Sigmoid colon (tissue), 7 donors: ENCODE results near the gene GSTO2. TPM values are rescaled to one million over a fixed set of nuclear protein-coding genes. Genes with fewer than 3 reads are reported as not detected.

Experiments
- DNase-seq: peaks from one replicate; pipeline ENCODE4 v3.0.0-alpha.2; 2019
- H3K27ac ChIP-seq, 4 donors: fragments of 200-600 bp; sonication (generic); one replicate each; pipeline ENCODE4 v1.5.1; 2016 to 2019; ENCODE audit warnings: mild to moderate bottlenecking in 1 of 4
- H3K27me3 ChIP-seq, 3 donors: fragments of 200-600 bp; sonication (generic); one replicate each; pipeline ENCODE4 v1.5.1; 2019; ENCODE audit warnings: mild to moderate bottlenecking in 1 of 3
- H3K36me3 ChIP-seq, 4 donors: fragments of 200-600 bp; sonication (generic); one replicate each; pipeline ENCODE4 v1.5.1; 2016 to 2019
- H3K4me1 ChIP-seq, 4 donors: fragments of 200-600 bp; sonication (generic); one replicate each; pipeline ENCODE4 v1.5.1; 2017 to 2019
- H3K4me3 ChIP-seq, 4 donors: fragments of 200-600 bp; sonication (generic); one replicate each; pipeline ENCODE4 v1.5.1; 2017 to 2019; ENCODE audit warnings: mild to moderate bottlenecking in 2 of 4, moderate library complexity in 1 of 4
- H3K9me3 ChIP-seq, 4 donors: fragments of 200-600 bp in 3 of 4; sonication (generic) in 3 of 4; one replicate each; pipeline versions ENCODE4 v1.5.1 to v1.6.1; 2013 to 2019
- CTCF ChIP-seq, 4 experiments: fragments of 450-650 bp in 3 of 4; fragments of 200-600 bp in 1 of 4; IDR thresholded peaks; one replicate each; pipeline ENCODE4 v1.5.1; 2016 to 2019; ENCODE audit warnings: antibody characterized with exemption in 4 of 4, mild to moderate bottlenecking in 3 of 4, moderate library complexity in 2 of 4
- EP300 ChIP-seq, 4 donors: sonication (generic); formaldehyde crosslinking; IDR thresholded peaks; one replicate each; pipeline ENCODE4 v1.6.1; 2017; ENCODE audit warnings: antibody characterized with exemption in 4 of 4
- POLR2A ChIP-seq, 2 donors: fragments of 450-650 bp; IDR thresholded peaks; one replicate each; pipeline ENCODE4 v1.6.1; 2016; ENCODE audit warnings: antibody characterized with exemption in 2 of 2, mild to moderate bottlenecking in 2 of 2, moderate library complexity in 2 of 2
- POLR2AphosphoS5 ChIP-seq, 4 donors: sonication (generic); formaldehyde crosslinking; IDR thresholded peaks; one replicate each; pipeline ENCODE4 v1.6.1; 2017; ENCODE audit warnings: antibody characterized with exemption in 4 of 4
- WGBS, 2 donors: extraction: QIAGEN DNeasy Blood & Tissue Kit; methylation state at CpG; one replicate each; pipeline ENCODE4 v1.1.7; 2013; 5-methylcytosine and 5-hydroxymethylcytosine counted together
- intact Hi-C: fragments of 100-400 bp; cut with DNase I; formaldehyde crosslinking; loops from one replicate; pipeline ENCODE4 v1.15.1; 2023
- polyA plus RNA-seq, 3 donors: library from polyadenylated mRNA; stranded (reverse); fragments of 200-250 nt; gene quantifications; one replicate each; pipeline ENCODE4 v1.2.3, GENCODE V29; 2013
- total RNA-seq, 4 donors: library from RNA; depleted of rRNA; stranded (reverse); fragments of >200 nt; gene quantifications; one replicate each; pipeline ENCODE4 v1.1.0, GENCODE V29; 2016
- donor health status: healthy with polysubstance abuse.
- donor health status: Bipolar disorder and iron deficiency.
- donor health status: healthy.

Gene GSTO2
- total and polyA plus RNA-seq, 7 donors: 0.68 to 13.2 (median 2.1) TPM

- no peaks in the 10 kb centered on the region for H3K36me3 ChIP-seq
- peak overlapping the region in 2 of 4 donors; percentile 13 to 21 for H3K4me3 ChIP-seq
- H3K27me3 ChIP-seq: no peaks in the 10 kb centered on the region
- H3K4me1 ChIP-seq: peaks cover 0 to 26% (median 17%) of the 10 kb centered on the region in 4 donors
- TF ChIP-seq POLR2AphosphoS5 (IDR thresholded peaks at IDR 0.05) (peak in 2 of 4 donors; percentile 22 to 67), CTCF (IDR thresholded peaks at IDR 0.05) (no peak)
- intact Hi-C loops: loop anchor here (1.0 to 5.0 kb wide), 3 partner anchors 44 to 227 kb away; partner anchors contain the start of gene SFR1
- no peaks in the 10 kb centered on the region for H3K9me3 ChIP-seq
- peak overlapping the region; percentile 36 to 57 (median 48) for H3K27ac ChIP-seq
- 32 to 41% methylated on average over 5 of the region's 5 CpGs for WGBS, 2 donors
- no peak for DNase-seq
Observed at GRCh38 chr10:104349623-104350126, 80.7 kb downstream of the GSTO2 start.

- no peak for DNase-seq
- no peaks in the 10 kb centered on the region for H3K36me3 ChIP-seq
- peaks cover 0 to 26% (median 17%) of the 10 kb centered on the region in 4 donors for H3K4me1 ChIP-seq
- H3K27ac ChIP-seq: peak overlapping the region; percentile 36 to 57 (median 48)
- WGBS, 2 donors: 23 to 31% methylated on average over 6 of the region's 6 CpGs
- TF ChIP-seq CTCF (IDR thresholded peaks at IDR 0.05) (peak; percentile 25 to 75 (median 70)), POLR2A (IDR thresholded peaks at IDR 0.05) (no peak)
- H3K9me3 ChIP-seq: no peaks in the 10 kb centered on the region
- H3K4me3 ChIP-seq: peak overlapping the region in 2 of 4 donors; percentile 13 to 21
- H3K27me3 ChIP-seq: no peaks in the 10 kb centered on the region
- intact Hi-C loops: loop anchor here (1.0 to 5.0 kb wide), 3 partner anchors 45 to 228 kb away; partner anchors contain the start of gene SFR1
Observed at GRCh38 chr10:104350127-104350635, 81.2 kb downstream of the GSTO2 start.

GRCh38 chr10:104351061-104351702 is 82.2 kb downstream of the GSTO2 start:
- Histone ChIP-seq H3K36me3 (no peaks in the 10 kb centered on the region), H3K4me1 (peaks cover 0 to 26% (median 17%) of the 10 kb centered on the region in 4 donors), H3K27ac (no peak overlapping the region), H3K4me3 (no peak overlapping the region), H3K9me3 (no peaks in the 10 kb centered on the region), H3K27me3 (no peaks in the 10 kb centered on the region)
- intact Hi-C loops: loop anchor here (5.0 kb wide), 1 partner anchor 229 kb away; the partner anchor contains the start of gene SFR1
- WGBS, 2 donors: 56 to 58% methylated on average over 2 of the region's 2 CpGs
- no peak for DNase-seq
- TF ChIP-seq CTCF (IDR thresholded peaks at IDR 0.05) (no peak), POLR2A (IDR thresholded peaks at IDR 0.05) (no peak), POLR2AphosphoS5 (IDR thresholded peaks at IDR 0.05) (no peak), EP300 (IDR thresholded peaks at IDR 0.05) (no peak)

- no peaks in the 10 kb centered on the region for H3K27me3 ChIP-seq
- peaks cover 0 to 26% (median 17%) of the 10 kb centered on the region in 4 donors for H3K4me1 ChIP-seq
- TF ChIP-seq EP300 (IDR thresholded peaks at IDR 0.05) (no peak), POLR2A (IDR thresholded peaks at IDR 0.05) (no peak), CTCF (IDR thresholded peaks at IDR 0.05) (no peak), POLR2AphosphoS5 (IDR thresholded peaks at IDR 0.05) (no peak)
- H3K36me3 ChIP-seq: no peaks in the 10 kb centered on the region
- DNase-seq: no peak
- intact Hi-C loops: loop anchor here (5.0 kb wide), 1 partner anchor 230 kb away; the partner anchor contains the start of gene SFR1
- no peak overlapping the region for H3K27ac ChIP-seq
- no peaks in the 10 kb centered on the region for H3K9me3 ChIP-seq
- H3K4me3 ChIP-seq: no peak overlapping the region
- WGBS, 2 donors: 65 to 75% methylated on average over 1 of the region's 1 CpG
Observed at GRCh38 chr10:104351919-104352318, 82.9 kb downstream of the GSTO2 start.
